HG02938 (cell line): ENCODE results near the gene TBXAS1.
A peak's percentile ranks its signal among the peaks of the same experiment; 100 is the strongest.

ENCODE experiments used
- ATAC-seq: cut with Tn5 transposase; IDR thresholded peaks from one replicate; pipeline ENCODE4 v1.9.1; 2021; ENCODE audit warnings: mild to moderate bottlenecking, moderate library complexity; ENCODE audit not compliant: unreplicated experiment

The TBXAS1 gene

DNA sequence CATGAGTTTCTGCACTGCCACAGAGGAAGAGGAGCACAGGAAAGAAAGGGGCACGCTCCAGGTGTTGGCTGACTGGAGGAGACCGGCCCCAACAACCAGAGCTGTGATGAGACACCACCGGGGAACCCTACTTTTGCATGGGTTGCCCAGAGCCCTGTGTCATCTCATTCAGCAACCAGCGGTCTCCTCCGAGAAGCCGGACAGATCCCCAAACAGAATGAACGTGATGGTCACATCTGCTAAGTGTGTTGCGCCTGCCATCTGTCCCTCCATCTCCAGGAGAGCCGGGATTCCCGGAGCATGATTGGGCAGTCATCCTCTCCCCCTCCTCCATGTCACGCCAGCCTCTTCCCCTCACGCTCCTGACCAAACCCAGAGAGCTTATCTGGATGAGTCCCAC, 210.8 kb downstream of the TBXAS1 start:
- no peak for ATAC-seq

DNA sequence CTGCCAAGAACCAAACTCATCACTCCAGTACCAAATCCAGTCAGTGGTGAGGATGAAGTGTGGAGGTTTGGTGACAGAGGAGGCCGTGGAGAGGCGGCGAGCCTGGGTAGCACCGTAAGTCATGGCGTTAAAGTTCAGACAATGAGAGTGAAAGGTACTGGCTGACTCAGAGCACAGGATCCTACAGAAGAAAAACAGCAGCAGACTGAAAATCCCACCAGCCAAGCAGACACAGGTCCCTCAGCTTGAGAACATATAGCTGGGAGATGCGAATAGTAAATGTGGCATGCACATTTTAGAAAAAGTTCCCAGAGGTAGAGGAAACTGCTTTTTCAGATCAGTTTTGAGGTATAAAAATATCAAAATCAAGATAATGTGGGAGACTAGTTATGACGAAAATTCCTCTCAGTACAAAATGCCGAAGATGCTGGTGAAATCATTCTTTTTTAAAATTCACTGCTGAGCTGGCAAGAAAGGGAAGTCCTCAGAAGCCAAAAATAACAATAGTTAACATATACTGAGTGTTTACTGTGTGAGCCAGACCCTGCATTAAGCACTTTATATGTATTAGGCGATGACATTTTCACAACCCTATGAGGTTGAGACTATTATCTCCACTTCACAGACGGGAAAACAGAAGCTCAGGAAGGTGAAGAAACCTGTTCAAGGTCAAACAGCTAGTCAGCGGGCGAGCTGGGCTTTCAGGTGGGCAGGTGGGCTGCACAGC, 212.8 kb downstream of the TBXAS1 start:
- no peak for ATAC-seq

- ATAC-seq: no peak
Measured at GRCh38 chr7:140042386-140042670, 213.3 kb downstream of the TBXAS1 start.

GRCh38 chr7:140044251-140044650, 215.2 kb downstream of the TBXAS1 start:
- no peak for ATAC-seq

DNA sequence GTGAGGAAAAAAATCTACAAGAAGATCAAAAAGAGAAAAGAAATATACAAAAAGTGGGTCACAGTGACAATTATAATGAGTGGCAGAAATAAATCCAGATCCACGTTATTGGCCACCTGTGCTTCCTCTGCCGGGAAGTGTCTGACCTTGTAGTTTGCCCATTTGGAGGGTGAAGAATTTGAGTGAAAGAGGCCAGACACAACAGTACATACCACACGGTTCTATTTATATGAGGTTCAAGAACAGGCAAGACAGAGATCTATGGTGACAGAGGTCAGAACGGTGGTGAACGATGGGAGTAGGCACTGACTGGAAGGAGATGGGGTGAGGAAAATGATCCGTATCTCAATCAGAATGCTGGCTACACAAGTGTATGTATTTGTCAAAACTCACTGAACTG, 216.6 kb downstream of the TBXAS1 start:
- ATAC-seq: no peak

GRCh38 chr7:140047197-140047596, 218.1 kb downstream of the TBXAS1 start:
- ATAC-seq: no peak

DNA sequence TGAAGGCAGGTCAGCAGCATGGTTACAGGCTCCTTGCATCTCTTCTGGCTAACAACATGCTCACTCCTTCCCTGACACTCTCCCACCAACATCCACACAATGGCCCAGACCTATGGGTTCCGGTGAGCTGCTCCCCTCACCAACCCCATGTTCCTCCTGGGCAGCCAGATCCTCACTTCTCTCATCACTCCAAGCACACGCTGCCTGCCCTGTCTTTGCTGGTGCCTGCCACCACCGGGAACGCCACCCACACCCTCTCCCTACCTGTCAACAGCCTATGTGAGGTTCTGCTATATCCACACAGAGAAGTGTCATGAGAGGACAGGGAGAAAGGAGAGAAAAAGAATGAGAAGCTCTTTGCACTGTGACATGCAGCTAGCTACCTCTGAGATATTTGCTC, 219.1 kb downstream of the TBXAS1 start:
- no peak for ATAC-seq

GRCh38 chr7:140048989-140049338, 219.9 kb downstream of the TBXAS1 start:
- no peak for ATAC-seq

DNA sequence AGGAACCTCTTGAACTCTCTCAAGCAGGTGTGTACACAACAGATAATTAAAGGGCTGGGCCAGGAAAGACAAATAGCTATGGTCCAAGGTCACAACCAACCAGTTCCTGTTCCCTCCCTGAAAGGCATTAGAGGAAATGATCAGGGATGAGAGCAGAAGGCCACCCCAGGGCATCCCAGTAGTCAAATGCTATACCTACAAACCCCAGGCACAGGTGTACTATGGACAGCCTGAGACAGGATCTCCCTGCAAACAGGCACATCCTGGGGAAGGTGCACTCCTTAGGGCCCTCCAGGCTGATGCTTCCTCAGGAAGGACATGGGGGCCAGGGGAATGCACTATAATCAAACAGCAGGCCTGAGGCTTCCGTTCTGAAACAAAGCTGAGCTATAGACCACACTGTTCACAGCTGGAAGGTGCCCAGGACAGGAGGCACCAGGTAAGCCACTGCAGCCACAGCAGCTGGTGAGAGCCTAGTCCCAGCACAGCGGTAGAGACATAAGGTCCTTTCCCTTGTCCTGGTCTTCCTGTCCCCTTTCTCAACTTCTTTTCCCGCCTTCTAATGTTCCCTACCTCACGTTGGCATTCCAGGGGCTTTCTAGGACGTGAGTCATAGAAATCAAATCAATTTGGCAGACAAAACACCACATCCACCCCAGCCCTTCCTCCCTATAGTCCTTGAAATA, 220.4 kb downstream of the TBXAS1 start:
- no peak for ATAC-seq

DNA sequence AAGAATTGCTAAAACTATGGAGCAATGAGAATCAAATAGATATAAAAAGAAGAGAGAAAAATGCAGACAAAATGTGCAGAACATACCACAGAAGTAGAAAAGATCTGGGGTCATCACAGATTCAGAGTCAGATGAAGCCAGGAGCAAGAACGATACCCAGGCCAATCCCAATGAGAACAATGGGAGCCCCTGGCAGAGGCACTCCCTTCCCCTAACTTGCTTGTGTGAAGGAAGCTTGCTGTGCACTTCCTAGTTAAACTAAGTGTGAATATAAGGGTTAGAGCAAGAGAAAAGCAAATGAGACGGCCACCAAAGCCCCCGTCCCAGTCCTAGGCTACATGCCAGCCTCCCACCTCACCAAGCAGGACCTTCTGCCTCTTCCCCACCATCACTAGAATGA, 221.0 kb downstream of the TBXAS1 start:
- no peak for ATAC-seq

- ATAC-seq: no peak
Measured at GRCh38 chr7:140051820-140052219, 222.8 kb downstream of the TBXAS1 start.

- peak; percentile 96 for ATAC-seq
Measured at GRCh38 chr7:140053812-140054539, 224.9 kb downstream of the TBXAS1 start.

GRCh38 chr7:140054751-140055150, 225.7 kb downstream of the TBXAS1 start:
- no peak for ATAC-seq

DNA sequence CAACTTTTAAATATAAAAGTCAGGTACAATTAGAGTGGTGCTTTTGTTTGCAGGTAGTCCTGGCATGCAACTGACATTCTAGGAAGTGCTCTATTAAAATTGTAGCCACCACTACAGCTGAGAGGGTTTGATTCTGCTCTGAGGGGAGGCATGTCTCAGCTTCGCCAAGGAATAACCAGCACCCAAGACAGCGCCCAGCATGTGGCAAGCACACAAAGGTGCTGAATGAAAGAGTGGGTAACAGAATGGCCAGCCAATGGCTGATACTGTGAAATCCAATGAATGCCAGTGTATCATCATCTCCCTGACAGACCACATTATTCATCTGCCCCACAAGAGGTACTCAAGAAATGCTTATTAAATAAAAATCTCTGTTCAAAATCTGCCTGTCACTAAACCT, 226.8 kb downstream of the TBXAS1 start:
- ATAC-seq: no peak

DNA sequence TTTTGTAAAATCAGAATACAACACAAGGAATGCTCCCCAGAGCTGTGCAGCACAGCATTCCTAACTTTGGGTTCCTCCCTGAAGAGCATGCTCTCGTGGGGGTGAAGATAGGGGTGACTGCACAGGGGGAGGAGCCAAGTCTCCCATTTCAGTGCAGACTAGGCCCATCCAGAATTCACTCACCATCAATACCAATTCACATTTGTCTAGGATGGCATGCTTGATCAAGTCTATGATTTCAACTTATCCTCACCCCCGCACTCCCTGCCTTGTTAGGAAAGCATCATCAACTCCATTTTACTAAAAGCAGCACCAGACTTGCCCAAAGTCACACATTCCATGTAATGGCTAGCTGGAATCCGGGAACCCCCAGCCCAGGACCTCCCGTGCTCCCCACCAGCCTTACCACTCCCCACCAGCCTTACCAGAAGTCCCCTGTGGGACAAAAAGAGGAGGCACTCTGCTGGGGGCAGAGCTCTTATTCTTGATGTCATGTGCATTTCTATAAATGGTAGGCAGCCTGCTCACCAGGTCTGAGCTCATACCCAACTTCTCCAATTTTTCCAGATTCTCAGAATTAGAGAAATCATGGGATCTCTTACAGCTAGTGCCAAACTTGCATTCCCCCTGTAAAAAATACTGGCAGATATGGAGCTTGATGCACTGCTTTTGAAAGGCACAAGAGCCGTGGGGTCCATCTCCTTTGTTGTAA, 227.5 kb downstream of the TBXAS1 start:
- ATAC-seq: no peak

GRCh38 chr7:140057143-140057535, 228.1 kb downstream of the TBXAS1 start:
- no peak for ATAC-seq

GRCh38 chr7:140058517-140058916, 229.5 kb downstream of the TBXAS1 start:
- ATAC-seq: no peak

DNA sequence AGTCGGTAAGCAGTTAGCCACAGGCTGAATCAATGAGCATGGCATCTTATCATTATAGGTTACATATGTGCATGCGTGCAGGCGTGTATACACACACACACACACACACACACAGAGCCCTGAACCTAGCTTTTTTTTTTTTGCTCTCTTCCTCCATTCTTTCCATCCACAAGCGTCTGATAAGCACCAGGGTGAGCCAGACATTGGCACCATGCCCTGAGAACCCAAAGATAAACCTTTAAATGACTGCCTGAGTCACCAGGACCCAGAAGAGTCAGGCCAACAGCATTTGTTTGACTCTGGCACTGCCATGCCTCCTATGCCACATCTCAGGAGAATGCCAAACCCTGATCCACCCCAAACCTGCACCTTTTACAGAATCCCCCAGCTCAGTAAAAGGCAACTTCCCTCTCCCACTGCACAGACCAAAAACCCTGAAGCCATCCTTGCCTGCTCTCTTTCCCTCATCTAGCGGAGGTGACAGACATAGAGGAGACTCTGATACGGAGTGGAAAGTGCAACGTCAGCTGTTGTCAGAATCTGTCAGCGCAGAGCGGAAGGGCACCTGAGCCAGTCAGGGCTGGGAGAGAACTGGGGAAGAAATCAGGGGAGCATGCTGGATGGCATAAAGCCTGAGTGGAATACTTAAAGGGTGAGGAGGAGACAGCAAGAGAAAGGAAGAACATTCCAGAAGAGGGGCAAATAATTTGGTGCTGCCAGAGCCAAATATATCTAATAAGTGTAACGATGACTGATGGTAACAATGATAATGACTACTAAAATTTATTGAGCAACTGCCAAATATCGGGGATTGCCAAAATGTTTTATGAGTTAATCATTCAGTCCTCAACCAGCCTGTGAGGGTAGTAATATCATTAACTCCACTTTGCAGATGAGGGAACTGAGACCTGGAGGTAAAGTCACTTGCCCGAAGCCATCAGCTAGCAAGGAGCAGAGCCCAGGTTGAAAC, 230.5 kb downstream of the TBXAS1 start:
- ATAC-seq: no peak

DNA sequence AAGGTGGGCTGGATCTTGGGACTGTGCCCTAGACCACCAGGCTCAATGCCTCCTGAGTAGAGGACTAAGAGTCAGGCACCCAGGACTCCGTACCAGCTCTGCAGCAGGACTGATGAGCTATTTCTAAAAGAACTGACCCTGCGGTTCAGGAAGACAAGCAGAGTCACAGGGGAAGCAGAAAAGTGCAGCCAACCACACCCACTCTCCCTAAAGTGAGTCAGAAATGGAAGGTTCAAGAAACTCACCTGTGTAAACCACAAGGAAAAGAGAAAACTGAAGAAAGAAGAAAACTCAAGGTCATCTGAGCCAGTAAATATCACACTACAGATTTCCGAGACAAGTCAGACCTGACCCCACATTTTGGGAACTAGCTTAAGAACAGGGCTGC, 231.2 kb downstream of the TBXAS1 start:
- no peak for ATAC-seq

DNA sequence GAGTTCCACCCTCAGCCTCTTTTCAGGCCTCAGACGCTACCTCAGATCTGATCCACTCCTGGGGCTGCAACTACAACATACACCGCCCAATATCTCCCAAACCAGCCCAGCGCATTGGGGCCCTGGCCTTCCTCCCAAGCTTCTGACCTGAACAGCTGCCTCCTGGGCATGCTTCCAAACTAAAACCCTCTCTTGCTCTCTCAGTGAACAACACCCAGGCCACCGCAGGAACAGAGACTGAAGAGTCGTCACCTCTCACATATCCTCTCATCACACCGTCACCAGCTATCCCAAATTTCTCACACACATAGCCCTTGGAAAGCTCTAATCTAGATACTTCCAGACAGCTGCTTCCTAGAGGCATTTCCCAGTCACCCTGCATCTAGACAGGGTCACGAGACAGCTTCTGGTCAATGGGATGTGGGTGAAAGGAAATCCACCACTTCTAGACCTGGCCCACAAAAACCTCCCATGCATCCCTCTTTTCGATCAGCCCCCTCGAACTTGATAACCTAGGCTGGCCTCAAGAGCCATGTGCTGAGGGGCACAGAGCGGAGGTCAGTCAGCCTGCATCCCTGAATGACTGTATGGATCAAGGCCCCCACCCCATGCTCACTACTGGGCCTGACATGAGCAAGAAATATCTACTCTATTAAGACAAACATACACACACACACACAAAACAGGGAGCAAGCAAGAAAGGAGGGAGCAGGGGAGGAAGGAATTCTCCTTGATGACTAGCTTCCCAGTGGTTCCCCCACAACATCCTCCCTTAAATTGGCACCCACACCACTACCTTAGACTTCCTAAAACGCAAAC, 231.9 kb downstream of the TBXAS1 start:
- ATAC-seq: no peak
